Gastroesophageal sphincter (tissue), 4 donors: ENCODE results near the gene CPED1. TPM values are rescaled to one million over a fixed set of nuclear protein-coding genes. Genes with fewer than 3 reads are reported as not detected.

Experiments
- ATAC-seq: fragments of 150-250 bp; one replicate; pipeline ENCODE4 v1.9.1; 2016; ENCODE audit warnings: mild to moderate bottlenecking, moderate library complexity
- H3K27ac ChIP-seq, 4 donors: fragments of 200-600 bp; sonication (generic) in 3 of 4; 1 replicate in 3 of 4; 2 replicates in 1 of 4; pipeline ENCODE4 v1.5.1; 2016 to 2019
- H3K27me3 ChIP-seq: fragments of 200-600 bp; sonication (generic); one replicate; pipeline ENCODE4 v1.5.1; 2019
- H3K36me3 ChIP-seq, 2 donors: fragments of 200-600 bp; sonication (generic); one replicate each; pipeline ENCODE4 v1.5.1; 2019; ENCODE audit warnings: control low read depth in 1 of 2
- H3K4me1 ChIP-seq, 3 donors: fragments of 200-600 bp; sonication (generic); 1 replicate in 2 of 3; 2 replicates in 1 of 3; pipeline ENCODE4 v1.5.1; 2016 to 2019; ENCODE audit warnings: control low read depth in 2 of 3
- H3K4me3 ChIP-seq, 2 donors: fragments of 200-600 bp; sonication (generic); one replicate each; pipeline ENCODE4 v1.5.1; 2019; ENCODE audit warnings: mild to moderate bottlenecking in 1 of 2, moderate library complexity in 1 of 2
- H3K9me3 ChIP-seq, 3 donors: fragments of 200-600 bp; sonication (generic); one replicate each; pipeline ENCODE4 v1.5.1; 2017 to 2019; ENCODE audit warnings: control low read depth in 2 of 3
- EP300 ChIP-seq: sonication (generic); formaldehyde crosslinking; IDR thresholded peaks from one replicate; pipeline ENCODE4 v1.6.1; 2017; ENCODE audit warnings: antibody characterized with exemption, mild to moderate bottlenecking
- POLR2A ChIP-seq, 2 donors: fragments of 450-650 bp; IDR thresholded peaks; one replicate each; pipeline ENCODE4 v1.6.1; 2017; ENCODE audit warnings: antibody characterized with exemption in 2 of 2, mild to moderate bottlenecking in 2 of 2, moderate library complexity in 1 of 2
- POLR2AphosphoS5 ChIP-seq: sonication (generic); formaldehyde crosslinking; IDR thresholded peaks from one replicate; pipeline ENCODE4 v1.6.1; 2017; ENCODE audit warnings: antibody characterized with exemption
- WGBS, 2 donors: methylation state at CpG; one replicate each; pipeline ENCODE4 v1.1.5; 2018; ENCODE audit warnings: low coverage in 1 of 2; 5-methylcytosine and 5-hydroxymethylcytosine counted together
- total RNA-seq, 4 donors: library from RNA; depleted of rRNA; stranded (reverse); fragments of >200 nt; gene quantifications; one replicate each; pipeline ENCODE4 v1.1.0, GENCODE V29; 2016
- TF ChIP-seq, protein P1 (sequence below), 4 experiments: fragments of 200-600 bp in 2 of 4; fragments of 450-650 bp in 2 of 4; sonication (generic) in 1 of 4; IDR thresholded peaks; one replicate each; pipeline ENCODE4 v1.5.1; 2017 to 2019; ENCODE audit warnings: antibody characterized with exemption in 4 of 4, mild to moderate bottlenecking in 2 of 4, moderate library complexity in 2 of 4

Gene CPED1
- total RNA-seq, 4 donors from 2014 or later: 35.1 to 97.7 (median 60.5) TPM

DNA sequence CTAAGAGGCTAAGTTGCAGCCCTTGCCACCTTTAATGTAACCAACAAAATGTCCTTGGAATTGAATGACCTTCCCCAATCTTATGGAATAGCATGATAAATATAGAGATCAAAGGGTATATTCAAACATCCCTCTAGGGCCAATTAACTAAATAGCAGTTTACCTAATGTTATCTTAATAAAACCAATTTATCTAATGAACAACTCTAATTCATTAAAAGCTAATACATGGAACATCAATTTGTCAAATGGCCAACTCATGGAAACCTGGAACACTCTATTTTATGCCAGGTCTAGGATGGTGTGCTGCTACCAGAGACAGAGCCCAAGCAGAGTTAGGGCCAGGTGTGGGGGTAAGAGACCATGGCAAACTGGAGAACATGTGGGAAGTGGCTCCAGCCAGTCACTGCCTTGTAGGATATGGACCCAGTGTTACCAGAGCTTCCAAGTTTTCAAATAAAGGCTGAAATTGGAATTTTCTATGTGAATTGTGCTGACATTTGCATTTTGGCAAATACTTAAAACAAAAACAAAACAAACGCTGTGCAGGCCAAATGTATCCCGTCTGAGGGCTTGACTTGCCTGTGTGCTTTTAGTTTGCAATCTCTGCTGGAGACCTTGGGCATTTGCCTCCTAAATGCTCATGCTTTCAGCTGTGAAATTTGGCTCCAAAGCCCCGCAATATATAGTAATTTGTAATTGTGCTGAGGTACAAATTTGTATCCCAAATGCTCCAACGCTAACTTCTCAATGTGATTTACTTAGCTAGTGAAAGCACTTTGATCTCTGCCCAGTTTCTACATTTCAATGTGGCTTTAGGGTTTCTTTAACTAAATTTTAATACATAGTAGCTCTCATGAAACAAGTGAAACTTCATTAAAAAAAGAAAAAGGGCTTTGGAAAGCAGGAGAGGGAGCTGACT, 55.1 kb downstream of the CPED1 start:
- H3K36me3 ChIP-seq: peaks cover 0 to 13% of the 10 kb centered on the region in 2 donors
- ATAC-seq: no peak
- H3K4me3 ChIP-seq: no peak overlapping the region
- H3K9me3 ChIP-seq: no peaks in the 10 kb centered on the region
- H3K4me1 ChIP-seq: peaks cover 0 to 12% (median 0%) of the 10 kb centered on the region in 3 donors
- TF ChIP-seq POLR2A (IDR thresholded peaks at IDR 0.05) (no peak), EP300 (no peak), POLR2AphosphoS5 (no peak)
- TF ChIP-seq, protein P1, sequence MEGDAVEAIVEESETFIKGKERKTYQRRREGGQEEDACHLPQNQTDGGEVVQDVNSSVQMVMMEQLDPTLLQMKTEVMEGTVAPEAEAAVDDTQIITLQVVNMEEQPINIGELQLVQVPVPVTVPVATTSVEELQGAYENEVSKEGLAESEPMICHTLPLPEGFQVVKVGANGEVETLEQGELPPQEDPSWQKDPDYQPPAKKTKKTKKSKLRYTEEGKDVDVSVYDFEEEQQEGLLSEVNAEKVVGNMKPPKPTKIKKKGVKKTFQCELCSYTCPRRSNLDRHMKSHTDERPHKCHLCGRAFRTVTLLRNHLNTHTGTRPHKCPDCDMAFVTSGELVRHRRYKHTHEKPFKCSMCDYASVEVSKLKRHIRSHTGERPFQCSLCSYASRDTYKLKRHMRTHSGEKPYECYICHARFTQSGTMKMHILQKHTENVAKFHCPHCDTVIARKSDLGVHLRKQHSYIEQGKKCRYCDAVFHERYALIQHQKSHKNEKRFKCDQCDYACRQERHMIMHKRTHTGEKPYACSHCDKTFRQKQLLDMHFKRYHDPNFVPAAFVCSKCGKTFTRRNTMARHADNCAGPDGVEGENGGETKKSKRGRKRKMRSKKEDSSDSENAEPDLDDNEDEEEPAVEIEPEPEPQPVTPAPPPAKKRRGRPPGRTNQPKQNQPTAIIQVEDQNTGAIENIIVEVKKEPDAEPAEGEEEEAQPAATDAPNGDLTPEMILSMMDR (IDR thresholded peaks at IDR 0.05): no peak
- H3K27me3 ChIP-seq: no peaks in the 10 kb centered on the region
- WGBS, 2 donors: 84 to 92% methylated on average over 3 to 4 of the region's 4 CpGs
- no peak overlapping the region for H3K27ac ChIP-seq

DNA sequence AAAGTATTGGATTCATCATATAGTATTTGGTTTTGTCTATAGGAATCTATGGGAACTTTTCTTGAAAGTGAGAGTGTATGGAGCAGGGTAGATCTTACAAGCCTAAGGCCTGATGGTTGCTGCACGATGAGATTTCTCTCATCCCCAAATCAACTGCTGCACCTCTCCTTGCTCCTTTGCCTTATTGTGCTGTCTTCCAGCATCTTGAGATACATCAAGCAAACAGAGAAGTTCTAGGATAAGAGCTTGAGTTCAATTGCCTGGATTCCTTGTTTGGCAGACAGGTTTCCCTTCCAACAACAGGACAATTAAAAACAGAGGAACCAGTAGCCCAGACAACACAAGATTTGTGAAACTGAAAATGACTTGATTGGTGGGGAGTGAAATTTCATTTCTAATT, 56.6 kb downstream of the CPED1 start:
- Histone ChIP-seq H3K4me3 (no peak overlapping the region), H3K9me3 (no peaks in the 10 kb centered on the region), H3K4me1 (peaks cover 0 to 12% (median 0%) of the 10 kb centered on the region in 3 donors), H3K36me3 (peaks cover 0 to 15% of the 10 kb centered on the region in 2 donors), H3K27me3 (no peaks in the 10 kb centered on the region), H3K27ac (no peak overlapping the region)
- ATAC-seq: no peak
- WGBS, 2 donors: 86 to 94% methylated on average over 1 of the region's 1 CpG
- TF ChIP-seq, protein P1 (IDR thresholded peaks at IDR 0.05): no peak
- TF ChIP-seq POLR2AphosphoS5 (no peak), EP300 (no peak), POLR2A (IDR thresholded peaks at IDR 0.05) (no peak)

DNA sequence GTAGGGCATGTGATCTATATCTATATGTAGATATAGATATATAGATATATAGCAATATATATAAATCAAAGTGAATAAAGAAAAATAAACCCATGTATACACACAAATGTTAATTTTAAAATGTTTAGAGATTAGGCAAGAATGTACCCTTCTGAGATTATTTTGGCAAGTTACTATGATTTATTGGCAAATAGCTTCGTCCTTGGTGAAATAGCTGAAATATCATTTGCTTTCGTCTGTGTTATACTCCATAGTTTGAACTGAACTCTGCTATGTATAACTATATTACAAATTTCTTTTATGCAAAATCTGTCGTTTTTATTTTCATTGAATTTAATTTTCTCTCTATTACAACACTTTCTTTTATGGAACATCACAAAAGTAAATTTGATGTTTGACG, 57.5 kb downstream of the CPED1 start:
- TF ChIP-seq POLR2A (IDR thresholded peaks at IDR 0.05) (no peak), POLR2AphosphoS5 (no peak)
- no peak for ATAC-seq
- H3K4me1 ChIP-seq: peaks cover 0 to 7% (median 0%) of the 10 kb centered on the region in 3 donors
- peaks cover 0 to 15% of the 10 kb centered on the region in 2 donors for H3K36me3 ChIP-seq
- 77 to 82% methylated on average over 4 of the region's 4 CpGs for WGBS, 2 donors
- H3K4me3 ChIP-seq: no peak overlapping the region
- H3K27me3 ChIP-seq: no peaks in the 10 kb centered on the region
- no peaks in the 10 kb centered on the region for H3K9me3 ChIP-seq
- no peak overlapping the region for H3K27ac ChIP-seq

DNA sequence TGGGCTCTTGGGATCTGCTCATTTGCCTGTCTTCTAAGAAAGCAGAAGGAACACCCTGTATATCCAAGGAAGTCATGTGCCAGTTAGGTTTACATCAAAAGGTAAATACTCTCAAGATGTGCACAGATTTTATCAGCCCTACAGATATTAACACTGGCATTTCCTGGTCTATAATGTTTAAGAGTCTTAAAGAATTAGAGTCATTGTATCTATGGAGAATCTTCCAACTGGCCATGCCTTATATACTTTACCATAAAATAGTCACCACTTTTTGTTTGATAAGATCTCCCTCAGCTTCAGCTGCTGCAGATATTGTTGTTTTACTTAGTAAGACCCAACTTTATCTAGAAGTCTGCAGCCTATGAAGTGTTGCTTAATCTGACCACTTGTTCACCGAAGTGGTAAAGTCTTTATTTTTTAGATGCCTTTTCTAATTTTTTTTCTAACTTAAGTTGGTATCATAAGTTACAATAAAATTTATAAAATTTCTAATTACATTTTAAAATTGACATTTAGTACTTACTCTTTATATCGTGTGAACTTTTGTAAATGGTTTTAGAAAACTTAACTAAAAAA, 58.5 kb downstream of the CPED1 start:
- H3K27ac ChIP-seq: no peak overlapping the region
- no peak for ATAC-seq
- WGBS, 2 donors: 88 to 100% methylated on average over 2 of the region's 2 CpGs
- no peak overlapping the region for H3K4me3 ChIP-seq
- no peaks in the 10 kb centered on the region for H3K27me3 ChIP-seq
- H3K9me3 ChIP-seq: no peaks in the 10 kb centered on the region
- H3K36me3 ChIP-seq: peaks cover 0 to 15% of the 10 kb centered on the region in 2 donors
- TF ChIP-seq, protein P1 (IDR thresholded peaks at IDR 0.05): no peak
- no peak for TF ChIP-seq POLR2A (IDR thresholded peaks at IDR 0.05)
- TF ChIP-seq POLR2AphosphoS5: no peak
- TF ChIP-seq EP300: no peak
- H3K4me1 ChIP-seq: no peaks in the 10 kb centered on the region

DNA sequence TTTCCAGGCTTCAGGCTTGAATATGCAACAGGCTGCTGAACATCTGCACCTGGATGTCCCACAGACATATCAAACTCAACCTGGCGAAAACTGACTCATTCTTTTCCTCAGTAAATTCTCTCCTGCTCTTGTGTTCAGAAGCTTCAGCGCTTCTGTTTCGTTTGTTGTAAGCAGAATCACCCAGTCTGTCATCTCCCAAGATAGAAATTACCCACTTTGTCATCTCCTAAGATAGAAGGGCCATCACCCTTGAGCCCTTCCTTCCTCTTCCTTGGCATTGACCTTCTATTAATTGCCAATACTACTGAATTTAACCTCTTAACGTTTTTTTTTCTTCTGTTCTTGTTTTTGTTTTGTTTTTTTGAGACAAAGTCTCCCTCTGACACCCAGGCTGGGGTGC, 59.7 kb downstream of the CPED1 start:
- TF ChIP-seq POLR2A (IDR thresholded peaks at IDR 0.05) (no peak), EP300 (no peak), POLR2AphosphoS5 (no peak)
- TF ChIP-seq, protein P1 (IDR thresholded peaks at IDR 0.05): no peak
- 40 to 57% methylated on average over 1 to 4 of the region's 4 CpGs for WGBS, 2 donors
- H3K9me3 ChIP-seq: no peaks in the 10 kb centered on the region
- H3K4me3 ChIP-seq: no peak overlapping the region
- no peak for ATAC-seq
- H3K27me3 ChIP-seq: no peaks in the 10 kb centered on the region
- H3K4me1 ChIP-seq: no peaks in the 10 kb centered on the region
- peaks cover 0 to 21% of the 10 kb centered on the region in 2 donors for H3K36me3 ChIP-seq
- no peak overlapping the region for H3K27ac ChIP-seq
